NCI-H1694 treated with DMSO at 0.1 percent for 48 hours (cell line): Measurements from ENCODE around the gene ENPEP.
"Not testable (repeated sequence)": the region's sequence is repeated elsewhere in the genome, so short reads cannot be mapped to it uniquely, and the experiment has no call there.

Experiments used
- DNase-seq: peaks from one replicate; lab custom pipeline; 2025; lab: John Stamatoyannopoulos, UW

The ENPEP gene

DNA sequence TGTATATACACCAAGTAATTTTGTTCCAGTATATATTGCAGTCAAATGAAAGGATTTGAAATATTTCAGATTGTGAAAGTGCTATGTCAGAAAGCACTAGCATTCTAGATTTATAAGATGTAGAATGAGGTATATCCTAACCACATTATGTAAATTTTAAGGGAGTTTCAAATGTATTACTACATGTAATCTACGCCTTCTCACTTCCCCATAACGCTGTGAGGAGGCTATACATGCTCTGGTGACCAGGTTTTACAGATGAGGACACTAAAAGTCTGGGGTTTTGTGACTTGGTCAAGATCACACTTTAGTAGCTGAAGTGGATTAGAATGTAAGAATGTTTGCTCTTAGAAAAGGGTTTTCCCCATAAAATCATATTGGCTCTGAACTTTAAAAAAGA, 8.1 kb downstream of the ENPEP start:
- no peak for DNase-seq

DNA sequence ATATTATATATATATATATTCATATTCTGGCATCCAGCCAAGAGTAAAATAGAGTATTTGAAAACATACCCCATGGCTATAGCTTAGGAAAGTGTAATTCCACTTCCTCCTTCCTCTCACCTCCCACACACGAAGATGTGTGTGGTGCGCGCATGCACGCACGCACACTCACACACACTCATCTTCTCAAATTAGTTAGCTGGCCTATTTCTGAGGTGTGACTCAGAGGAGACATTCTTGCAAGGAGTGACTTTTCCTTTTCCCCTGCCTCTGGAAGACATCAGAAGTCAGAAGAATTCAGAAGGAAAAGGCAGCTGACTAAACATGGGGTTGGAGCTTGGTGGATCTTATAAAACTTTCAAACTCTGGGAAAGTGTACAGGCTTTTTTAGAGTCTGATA, 8.8 kb downstream of the ENPEP start:
- DNase-seq, result no peak

GRCh38 chr4:110485452-110485851, 9.5 kb downstream of the ENPEP start:
- DNase-seq, result no peak

DNA sequence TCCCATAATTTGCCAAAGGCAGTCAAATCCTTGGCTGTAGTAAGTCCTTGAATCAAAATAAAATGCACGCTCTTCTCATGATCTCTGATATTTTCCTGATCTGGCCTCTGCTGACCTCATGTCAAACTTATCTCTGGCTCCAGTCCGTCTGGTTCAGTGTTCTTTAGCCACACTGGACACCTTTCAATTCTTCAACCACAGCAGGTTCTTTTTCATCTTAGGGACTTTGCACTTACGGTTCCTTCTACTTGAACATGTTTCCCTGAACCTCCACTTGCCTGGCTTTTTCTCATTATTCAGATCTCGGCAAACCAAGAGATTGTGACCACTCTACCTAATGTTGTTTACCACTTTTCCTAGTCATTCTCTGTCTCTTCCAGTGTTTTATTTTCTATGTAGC, 10.3 kb downstream of the ENPEP start:
- DNase-seq, result no peak

- not testable (repeated sequence) for DNase-seq
Observed at GRCh38 chr4:110486850-110487249, 10.9 kb downstream of the ENPEP start.

- no peak for DNase-seq
Observed at GRCh38 chr4:110487873-110488272, 11.9 kb downstream of the ENPEP start.

GRCh38 chr4:110489901-110490508, 14.1 kb downstream of the ENPEP start:
- DNase-seq, result no peak

GRCh38 chr4:110492522-110492921, 16.6 kb downstream of the ENPEP start:
- DNase-seq, result no peak

GRCh38 chr4:110493520-110493919, 17.6 kb downstream of the ENPEP start:
- no peak for DNase-seq

DNA sequence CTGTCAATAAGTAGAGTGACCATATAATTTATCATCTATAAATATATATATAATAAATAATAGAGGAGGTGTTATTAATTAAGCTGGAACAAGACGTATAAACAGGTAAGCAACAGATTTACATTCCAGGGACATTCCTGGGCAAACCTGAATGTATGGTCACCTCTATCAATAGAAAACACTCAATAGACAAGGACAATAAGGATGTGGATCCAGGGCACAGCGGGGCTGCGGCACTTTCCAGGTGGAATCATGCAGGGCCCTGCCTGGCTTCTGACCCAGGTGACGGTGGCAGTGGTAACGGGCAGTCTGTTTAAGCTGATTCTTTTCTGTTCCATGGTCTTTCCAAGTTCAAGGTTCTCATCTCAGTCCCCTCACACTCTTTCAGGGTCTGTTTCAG, 22.5 kb downstream of the ENPEP start:
- no peak for DNase-seq

- no peak for DNase-seq
Observed at GRCh38 chr4:110499126-110499525, 23.2 kb downstream of the ENPEP start.

- DNase-seq, result no peak
Observed at GRCh38 chr4:110501826-110502225, 25.9 kb downstream of the ENPEP start.

- DNase-seq, result no peak
Observed at GRCh38 chr4:110503270-110504083, 27.5 kb downstream of the ENPEP start.

DNA sequence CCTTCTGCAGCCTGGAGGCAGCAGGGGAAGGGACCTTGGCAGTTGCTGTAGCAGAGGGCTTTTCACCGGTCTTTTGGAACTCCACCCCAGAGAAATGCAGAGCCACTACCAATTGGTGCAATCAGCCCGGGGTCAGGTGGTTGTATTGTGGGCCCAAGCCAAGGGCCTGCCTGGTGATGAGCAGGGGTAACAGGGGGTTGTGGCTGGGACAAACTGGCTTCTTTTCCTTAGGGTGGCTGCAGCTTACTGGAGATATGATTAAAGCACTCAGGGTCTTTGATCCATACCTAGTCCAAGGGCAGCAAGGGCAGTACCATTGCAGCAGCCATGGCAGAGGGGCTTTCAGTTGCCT, 28.1 kb downstream of the ENPEP start:
- DNase-seq, result no peak

DNA sequence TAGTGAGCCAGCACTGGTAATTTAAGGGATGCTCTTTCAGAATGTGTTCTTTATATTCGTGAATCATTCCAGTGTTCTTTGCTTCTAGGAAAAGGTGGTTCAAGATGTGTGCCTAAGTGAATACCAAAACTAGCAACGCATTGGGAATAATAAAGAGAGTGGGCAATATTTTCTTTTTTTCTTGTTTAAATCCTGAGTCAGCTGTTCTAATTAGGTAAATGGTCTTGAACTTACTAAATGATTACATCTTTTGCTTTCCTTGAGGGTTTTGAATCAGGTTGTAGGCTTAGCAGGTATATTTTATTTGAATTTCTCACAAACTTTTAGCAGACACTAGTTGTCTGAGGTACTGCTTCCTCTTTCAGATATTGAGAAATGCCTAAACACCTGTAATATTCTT, 29.5 kb downstream of the ENPEP start:
- no peak for DNase-seq

- no peak for DNase-seq
Observed at GRCh38 chr4:110508827-110509710, 33.1 kb downstream of the ENPEP start.

GRCh38 chr4:110510277-110510676, 34.3 kb downstream of the ENPEP start:
- no peak for DNase-seq

DNA sequence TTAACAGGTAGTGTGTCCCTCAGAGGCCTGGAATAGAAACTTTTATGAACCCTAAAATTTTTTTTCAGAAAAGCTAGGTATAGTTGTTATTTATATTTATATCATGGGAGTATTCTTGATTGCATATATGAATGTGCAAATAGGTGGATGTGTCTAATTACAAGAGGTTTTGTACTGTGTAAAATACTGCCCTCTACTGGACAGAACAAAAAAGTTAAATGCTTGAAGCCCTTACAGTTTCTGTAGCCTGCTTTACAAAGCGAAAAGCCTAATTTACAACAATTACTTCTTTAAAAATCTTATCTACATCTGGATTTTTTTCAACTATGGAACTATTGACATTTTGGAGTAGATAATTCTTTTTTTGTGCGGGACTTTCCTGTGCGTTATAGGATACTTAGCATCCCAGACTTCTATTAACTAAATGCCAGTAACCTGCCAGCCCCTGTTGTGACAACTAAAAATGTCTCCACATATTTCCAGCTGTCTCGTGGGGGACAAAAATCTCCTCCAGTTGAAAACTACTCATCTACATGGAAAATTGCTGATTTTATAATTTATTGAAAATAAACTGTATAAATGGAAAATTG, 35.1 kb downstream of the ENPEP start:
- peak; percentile 39 for DNase-seq

DNA sequence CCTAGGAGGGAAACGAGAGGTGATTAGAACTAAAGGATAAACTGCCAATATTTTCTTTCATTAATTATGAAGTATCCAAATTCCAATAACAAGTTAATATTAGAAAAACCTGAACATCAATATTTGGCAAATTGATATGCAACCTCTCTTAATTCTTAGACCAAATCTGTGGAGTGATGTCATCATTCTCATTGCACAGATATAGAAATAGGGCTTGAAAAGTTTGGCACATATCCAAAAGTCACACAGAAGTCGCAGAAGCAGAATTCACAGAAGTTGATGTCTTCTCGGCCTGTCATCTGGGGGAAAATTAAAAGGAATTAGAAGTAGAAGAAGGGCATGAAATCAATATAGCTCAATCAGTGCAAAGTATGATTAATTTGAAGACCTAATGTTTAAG, 36.9 kb downstream of the ENPEP start:
- no peak for DNase-seq

DNA sequence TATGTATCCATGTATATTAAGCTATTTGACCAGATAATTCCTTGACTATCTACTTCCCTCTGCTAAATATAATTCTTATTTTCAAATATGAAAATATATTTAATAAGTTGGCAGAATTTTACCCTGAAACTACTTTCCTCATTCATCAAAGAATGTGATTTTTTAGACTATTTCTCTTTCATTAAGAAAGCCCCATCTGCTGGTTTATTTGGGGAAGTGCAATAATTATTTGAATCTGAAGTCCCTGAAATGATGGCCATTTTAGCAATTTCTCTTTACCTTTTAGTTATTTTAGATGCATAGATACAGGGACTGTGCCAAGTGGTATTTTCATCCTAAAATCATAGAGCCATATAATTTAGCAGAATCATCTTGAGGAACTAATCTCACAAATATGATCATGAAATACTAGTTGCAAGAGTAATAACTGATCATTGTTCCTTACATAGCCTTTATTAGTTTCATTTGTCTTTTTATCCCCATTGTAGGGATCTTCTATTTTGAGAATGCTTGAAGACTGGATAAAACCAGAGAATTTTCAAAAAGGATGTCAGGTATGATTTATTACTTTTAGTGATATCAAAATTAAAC, 39.0 kb downstream of the ENPEP start:
- peak; percentile 15 for DNase-seq

GRCh38 chr4:110515676-110516075, 39.7 kb downstream of the ENPEP start:
- no peak for DNase-seq
